K562 (cell line): Measurements from ENCODE around the gene MARCHF7. TPM values are rescaled to one million over a fixed set of nuclear protein-coding genes. Genes with fewer than 3 reads are reported as not detected.

Experiments used
- ATAC-seq: fragments of 200-7000 bp; cut with Tn5 transposase; 3 replicates; pipeline ENCODE4 v1.9.1; 2020; ENCODE audit warnings: moderate library complexity
- BruUV-seq: library from RNA; stranded (reverse); fragments of 400-500 nt; replicated peaks from 2 replicates; lab custom pipeline; 2021; lab: Mats Ljungman, UMichigan
- CTCF ChIA-PET: fragments of 300-600 bp; formaldehyde crosslinking; extraction: SDS; loops from one replicate; lab custom pipeline; 2021; ENCODE audit warnings: low intra/inter-chr PET ratio; lab: Yijun Ruan, JAX
- POLR2A ChIA-PET: fragments of 300-600, 350-650 bp; sonication (Branson Sonifier 250); formaldehyde crosslinking; extraction: SDS; loops from one replicate; lab custom pipeline; 2021; ENCODE audit warnings: antibody characterized with exemption, inconsistent platforms; lab: Yijun Ruan, JAX
- DNase-seq, 4 experiments: peaks; one replicate each; pipeline versions ENCODE4 v3.0.0 to v3.0.0-alpha.2; 2011 to 2018; ENCODE audit warnings: low spot score in 3 of 4, mixed read lengths in 3 of 4; ENCODE audit errors: extremely low read depth in 1 of 4
- FAIRE-seq: peaks from 2 replicates; lab custom pipeline; 2011; peaks lifted over from hg19 to GRCh38; lab: Jason Lieb, UNC
- H2AFZ ChIP-seq: 2 replicates; pipeline ENCODE4 v1.6.0; 2011; ENCODE audit warnings: low read depth, low read length, control low read depth, inconsistent platforms
- H3K27ac ChIP-seq: fragments of 200-600 bp; 3 replicates; pipeline ENCODE4 v1.8.0; 2011; ENCODE audit warnings: low read depth, mild to moderate bottlenecking, control low read depth, inconsistent platforms, low read length, moderate library complexity, mixed read lengths; ENCODE audit errors: extremely low read depth
- H3K27me3 ChIP-seq, 2 experiments: fragments of 300-600 bp in 1 of 2; 2 replicates in 1 of 2; 3 replicates in 1 of 2; pipeline versions ENCODE4 v1.6.0 to v1.8.0; 2011; ENCODE audit warnings: inconsistent platforms in 2 of 2, low read length in 2 of 2, mild to moderate bottlenecking in 1 of 2, mixed read lengths in 1 of 2, moderate library complexity in 1 of 2; ENCODE audit not compliant: control insufficient read depth in 2 of 2, insufficient read depth in 2 of 2
- H3K36me3 ChIP-seq: fragments of 300-600 bp; 3 replicates; pipeline ENCODE4 v1.8.0; 2011; ENCODE audit warnings: mild to moderate bottlenecking, low read length, inconsistent platforms; ENCODE audit not compliant: control insufficient read depth, insufficient read depth
- H3K4me1 ChIP-seq, 2 experiments: fragments of 200-600 bp in 1 of 2; replicated peaks in 1 of 2; 2 replicates in 1 of 2; 3 replicates in 1 of 2; pipeline versions ENCODE4 v1.5.1 to v1.8.0; 2011; ENCODE audit warnings: inconsistent platforms in 2 of 2, low read length in 2 of 2, mild to moderate bottlenecking in 1 of 2, mixed read lengths in 1 of 2, moderate library complexity in 1 of 2; ENCODE audit not compliant: control insufficient read depth in 2 of 2, insufficient read depth in 2 of 2
- H3K4me2 ChIP-seq: 2 replicates; pipeline ENCODE4 v1.6.1; 2011; ENCODE audit warnings: low read length, control low read depth, inconsistent platforms, mixed read lengths; ENCODE audit not compliant: insufficient read depth
- H3K4me3 ChIP-seq: fragments of 200-600 bp; sonication (generic), shearing (Covaris generic); 2 replicates; pipeline ENCODE4 v1.5.1; 2016; ENCODE audit warnings: control low read depth, inconsistent platforms
- H3K79me2 ChIP-seq: fragments of 200-600 bp; 3 replicates; pipeline ENCODE4 v1.8.0; 2011; ENCODE audit warnings: low read length, inconsistent platforms; ENCODE audit not compliant: control insufficient read depth, insufficient read depth
- H3K9ac ChIP-seq, 2 experiments: 2 replicates each; pipeline versions ENCODE4 v1.6.0 to v1.6.1; 2011; ENCODE audit warnings: low read depth in 2 of 2, low read length in 2 of 2, control low read depth in 1 of 2, inconsistent platforms in 1 of 2, mild to moderate bottlenecking in 1 of 2, mixed read lengths in 1 of 2; ENCODE audit not compliant: insufficient read depth in 1 of 2
- H3K9me1 ChIP-seq: one replicate; pipeline ENCODE4 v1.6.0; 2011; ENCODE audit warnings: inconsistent platforms, mild to moderate bottlenecking, low read length, moderate library complexity; ENCODE audit not compliant: control insufficient read depth, insufficient read depth
- H3K9me3 ChIP-seq: replicated peaks from 2 replicates; pipeline ENCODE4 v1.5.1; 2011; ENCODE audit warnings: low read depth, low read length, inconsistent platforms; ENCODE audit not compliant: control insufficient read depth, insufficient read depth
- H4K20me1 ChIP-seq: replicated peaks from 2 replicates; pipeline ENCODE4 v1.6.1; 2011; ENCODE audit warnings: low read length, inconsistent platforms, mixed read lengths; ENCODE audit not compliant: control insufficient read depth, insufficient read depth
- CTCFL ChIP-seq: IDR thresholded peaks from 2 replicates; pipeline ENCODE4 v1.6.1; 2011; ENCODE audit warnings: borderline replicate concordance, low read depth, mild to moderate bottlenecking, moderate library complexity, low read length; ENCODE audit not compliant: insufficient read depth, poor library complexity, severe bottlenecking
- HCFC1 ChIP-seq: IDR thresholded peaks from 2 replicates; pipeline ENCODE4 v1.6.1; 2012; ENCODE audit warnings: low read depth, low read length, improper control_type of control experiment
- MBD2 ChIP-seq: sonication (generic); IDR thresholded peaks from 2 replicates; pipeline ENCODE4 v1.6.1; 2016; ENCODE audit warnings: low read depth, borderline replicate concordance
- SREBF1 ChIP-seq: fragments of 150-350 bp; IDR thresholded peaks from 2 replicates; pipeline ENCODE4 v1.6.1; 2014; ENCODE audit warnings: antibody characterized with exemption, low read depth, low read length, borderline replicate concordance
- TFE3 ChIP-seq: fragments of 450-650 bp; formaldehyde crosslinking; IDR thresholded peaks from 2 replicates; pipeline ENCODE4 v1.4.0; 2020; ENCODE audit warnings: mild to moderate bottlenecking, mixed read lengths
- TGIF2 ChIP-seq: sonication (generic); formaldehyde crosslinking; IDR thresholded peaks from 2 replicates; pipeline ENCODE4 v1.8.1; 2022; ENCODE audit warnings: mild to moderate bottlenecking, missing genetic modification reagents, moderate library complexity
- U2AF1 ChIP-seq: fragments of 200-400 bp; formaldehyde crosslinking; optimal IDR thresholded peaks from 2 replicates; pipeline ENCODE3; 2017; ENCODE audit warnings: mild to moderate bottlenecking, low read depth, low read length, moderate library complexity
- WGBS: fragments of 100-300 bp; shearing (Covaris generic); methylation state at CpG from one replicate; pipeline ENCODE4 v1.1.6; 2016; ENCODE audit warnings: low coverage, mixed read lengths; ENCODE audit not compliant: insufficient coverage; ENCODE audit errors: missing lambda C conversion rate; 5-methylcytosine and 5-hydroxymethylcytosine counted together
- in situ Hi-C: fragments of 300-500 bp; cut with MboI; formaldehyde crosslinking; loops from 4 replicates; pipeline ENCODE4 v1.15.0; 2018; ENCODE audit warnings: inconsistent platforms, mixed read lengths
- intact Hi-C: fragments of 100-400 bp; cut with micrococcal nuclease; formaldehyde crosslinking; loops from 2 replicates; pipeline ENCODE4 v1.14.2; 2022
- polyA plus RNA-seq, 8 experiments: library from polyadenylated mRNA; depleted of rRNA in 4 of 8; stranded (reverse) in 5 of 8; unstranded in 3 of 8; fragments of >200 nt; fragmentation: Nextera tagmentation in 2 of 8; fragmentation: Illumina TruSeq in 1 of 8; extraction: Ambion mirVana in 2 of 8; extraction: Trizol in 1 of 8; gene quantifications; 2 replicates each; pipeline versions ENCODE4 v1.2.1 to v1.2.3, GENCODE V29; 2011 to 2014; ENCODE audit warnings: inconsistent platforms in 1 of 8, missing spikeins in 1 of 8
- total RNA-seq, 7 experiments: library from RNA; depleted of rRNA in 6 of 7; stranded (reverse); fragments of >200 nt in 6 of 7; fragmentation: Illumina TruSeq in 2 of 7; extraction: Trizol in 2 of 7; gene quantifications; 2 replicates each; pipeline versions ENCODE4 v1.2.1 to v1.2.3, GENCODE V29; 2011 to 2021; ENCODE audit warnings: low replicate concordance in 1 of 7
- TF ChIP-seq, protein P1 (sequence below): sonication (generic); formaldehyde crosslinking; IDR thresholded peaks from 2 replicates; pipeline ENCODE4 v1.8.0; 2023; ENCODE audit warnings: mild to moderate bottlenecking, missing genetic modification reagents
- TF ChIP-seq, protein P2 (sequence below): sonication (generic); formaldehyde crosslinking; IDR thresholded peaks from 2 replicates; pipeline ENCODE4 v1.8.1; 2023; ENCODE audit warnings: missing genetic modification reagents, mild to moderate bottlenecking, borderline replicate concordance

Gene MARCHF7
- total and polyA plus RNA-seq, 9 of the 15 experiments (the other 6 are each of a cell fraction or from before 2014, with no cell fraction given), result 58.2 to 137 (median 86.7) TPM

- Histone ChIP-seq H3K9ac (no peak overlapping the region), H3K27me3 (no peaks in the 10 kb centered on the region), H3K79me2 (peaks cover 2% of the 10 kb centered on the region; the same call in 1 of the 3 replicates), H4K20me1 (no peaks in the 10 kb centered on the region), H3K4me3 (no peak overlapping the region), H3K9me3 (no peaks in the 10 kb centered on the region), H3K4me2 (no peak overlapping the region), H3K4me1 (no peaks in the 10 kb centered on the region), H3K27ac (no peak overlapping the region), H2AFZ (no peak overlapping the region), H3K9me1 (no peaks in the 10 kb centered on the region)
- POLR2A ChIA-PET, result interaction anchor here (1.1 kb wide), 1 partner anchor 12 kb away, joined by 3 read pairs; no protein-coding TSS in a partner anchor
- in situ Hi-C loops, result no loop called here
- 60% methylated on average over 1 of the region's 1 CpG for WGBS
- no TSS peak for BruUV-seq
- no peak for ATAC-seq
- no peak for DNase-seq
- no peak for FAIRE-seq
- CTCF ChIA-PET, result no interaction called here
- TF ChIP-seq MBD2, result no peak
- no peak for TF ChIP-seq CTCFL
- no peak for TF ChIP-seq HCFC1
- no peak for TF ChIP-seq SREBF1
- TF ChIP-seq U2AF1, result no peak
- TF ChIP-seq, protein P1, sequence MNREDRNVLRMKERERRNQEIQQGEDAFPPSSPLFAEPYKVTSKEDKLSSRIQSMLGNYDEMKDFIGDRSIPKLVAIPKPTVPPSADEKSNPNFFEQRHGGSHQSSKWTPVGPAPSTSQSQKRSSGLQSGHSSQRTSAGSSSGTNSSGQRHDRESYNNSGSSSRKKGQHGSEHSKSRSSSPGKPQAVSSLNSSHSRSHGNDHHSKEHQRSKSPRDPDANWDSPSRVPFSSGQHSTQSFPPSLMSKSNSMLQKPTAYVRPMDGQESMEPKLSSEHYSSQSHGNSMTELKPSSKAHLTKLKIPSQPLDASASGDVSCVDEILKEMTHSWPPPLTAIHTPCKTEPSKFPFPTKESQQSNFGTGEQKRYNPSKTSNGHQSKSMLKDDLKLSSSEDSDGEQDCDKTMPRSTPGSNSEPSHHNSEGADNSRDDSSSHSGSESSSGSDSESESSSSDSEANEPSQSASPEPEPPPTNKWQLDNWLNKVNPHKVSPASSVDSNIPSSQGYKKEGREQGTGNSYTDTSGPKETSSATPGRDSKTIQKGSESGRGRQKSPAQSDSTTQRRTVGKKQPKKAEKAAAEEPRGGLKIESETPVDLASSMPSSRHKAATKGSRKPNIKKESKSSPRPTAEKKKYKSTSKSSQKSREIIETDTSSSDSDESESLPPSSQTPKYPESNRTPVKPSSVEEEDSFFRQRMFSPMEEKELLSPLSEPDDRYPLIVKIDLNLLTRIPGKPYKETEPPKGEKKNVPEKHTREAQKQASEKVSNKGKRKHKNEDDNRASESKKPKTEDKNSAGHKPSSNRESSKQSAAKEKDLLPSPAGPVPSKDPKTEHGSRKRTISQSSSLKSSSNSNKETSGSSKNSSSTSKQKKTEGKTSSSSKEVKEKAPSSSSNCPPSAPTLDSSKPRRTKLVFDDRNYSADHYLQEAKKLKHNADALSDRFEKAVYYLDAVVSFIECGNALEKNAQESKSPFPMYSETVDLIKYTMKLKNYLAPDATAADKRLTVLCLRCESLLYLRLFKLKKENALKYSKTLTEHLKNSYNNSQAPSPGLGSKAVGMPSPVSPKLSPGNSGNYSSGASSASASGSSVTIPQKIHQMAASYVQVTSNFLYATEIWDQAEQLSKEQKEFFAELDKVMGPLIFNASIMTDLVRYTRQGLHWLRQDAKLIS, result no peak
- no peak for TF ChIP-seq TFE3 (CRISPR knock-in tag)
- no peak for TF ChIP-seq TGIF2
- TF ChIP-seq, protein P2, sequence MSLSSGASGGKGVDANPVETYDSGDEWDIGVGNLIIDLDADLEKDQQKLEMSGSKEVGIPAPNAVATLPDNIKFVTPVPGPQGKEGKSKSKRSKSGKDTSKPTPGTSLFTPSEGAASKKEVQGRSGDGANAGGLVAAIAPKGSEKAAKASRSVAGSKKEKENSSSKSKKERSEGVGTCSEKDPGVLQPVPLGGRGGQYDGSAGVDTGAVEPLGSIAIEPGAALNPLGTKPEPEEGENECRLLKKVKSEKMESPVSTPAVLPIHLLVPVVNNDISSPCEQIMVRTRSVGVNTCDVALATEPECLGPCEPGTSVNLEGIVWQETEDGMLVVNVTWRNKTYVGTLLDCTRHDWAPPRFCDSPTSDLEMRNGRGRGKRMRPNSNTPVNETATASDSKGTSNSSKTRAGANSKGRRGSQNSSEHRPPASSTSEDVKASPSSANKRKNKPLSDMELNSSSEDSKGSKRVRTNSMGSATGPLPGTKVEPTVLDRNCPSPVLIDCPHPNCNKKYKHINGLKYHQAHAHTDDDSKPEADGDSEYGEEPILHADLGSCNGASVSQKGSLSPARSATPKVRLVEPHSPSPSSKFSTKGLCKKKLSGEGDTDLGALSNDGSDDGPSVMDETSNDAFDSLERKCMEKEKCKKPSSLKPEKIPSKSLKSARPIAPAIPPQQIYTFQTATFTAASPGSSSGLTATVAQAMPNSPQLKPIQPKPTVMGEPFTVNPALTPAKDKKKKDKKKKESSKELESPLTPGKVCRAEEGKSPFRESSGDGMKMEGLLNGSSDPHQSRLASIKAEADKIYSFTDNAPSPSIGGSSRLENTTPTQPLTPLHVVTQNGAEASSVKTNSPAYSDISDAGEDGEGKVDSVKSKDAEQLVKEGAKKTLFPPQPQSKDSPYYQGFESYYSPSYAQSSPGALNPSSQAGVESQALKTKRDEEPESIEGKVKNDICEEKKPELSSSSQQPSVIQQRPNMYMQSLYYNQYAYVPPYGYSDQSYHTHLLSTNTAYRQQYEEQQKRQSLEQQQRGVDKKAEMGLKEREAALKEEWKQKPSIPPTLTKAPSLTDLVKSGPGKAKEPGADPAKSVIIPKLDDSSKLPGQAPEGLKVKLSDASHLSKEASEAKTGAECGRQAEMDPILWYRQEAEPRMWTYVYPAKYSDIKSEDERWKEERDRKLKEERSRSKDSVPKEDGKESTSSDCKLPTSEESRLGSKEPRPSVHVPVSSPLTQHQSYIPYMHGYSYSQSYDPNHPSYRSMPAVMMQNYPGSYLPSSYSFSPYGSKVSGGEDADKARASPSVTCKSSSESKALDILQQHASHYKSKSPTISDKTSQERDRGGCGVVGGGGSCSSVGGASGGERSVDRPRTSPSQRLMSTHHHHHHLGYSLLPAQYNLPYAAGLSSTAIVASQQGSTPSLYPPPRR (CRISPR knock-in tag), result no peak
- TF ChIP-seq, all 486 proteins: peak for 0
- intact Hi-C loops, result no loop called here
- H3K36me3 ChIP-seq, result peaks cover 97% of the 10 kb centered on the region
Measured at GRCh38 chr2:159762075-159762474, 49.8 kb downstream of the MARCHF7 start.
